Thyroid gland (tissue), 4 donors: ENCODE measurements around the gene BRD3.
"Not testable (repeated sequence)": the region's sequence is repeated elsewhere in the genome, so short reads cannot be mapped to it uniquely, and the experiment has no call there.

ENCODE experiments used
- CTCF ChIP-seq, 6 experiments: fragments of 200-600 bp in 3 of 6; fragments of 450-650 bp in 3 of 6; sonication (generic) in 3 of 6; IDR thresholded peaks; one replicate each; pipeline ENCODE4 v1.5.1; 2016 to 2019; ENCODE audit warnings: antibody characterized with exemption in 6 of 6, mild to moderate bottlenecking in 2 of 6, inconsistent platforms in 1 of 6, moderate library complexity in 1 of 6
- POLR2A ChIP-seq, 2 donors: fragments of 450-650 bp; IDR thresholded peaks; one replicate each; pipeline ENCODE4 v1.6.1; 2017; ENCODE audit warnings: antibody characterized with exemption in 2 of 2, mild to moderate bottlenecking in 2 of 2, moderate library complexity in 1 of 2

- not testable (repeated sequence) for TF ChIP-seq CTCF, POLR2A (IDR thresholded peaks at IDR 0.05)
Measured at GRCh38 chr9:134072683-134073082, 4.9 kb upstream of the BRD3 start.
